ENCODE data around the gene TADA2B.

Gene TADA2B

DNA sequence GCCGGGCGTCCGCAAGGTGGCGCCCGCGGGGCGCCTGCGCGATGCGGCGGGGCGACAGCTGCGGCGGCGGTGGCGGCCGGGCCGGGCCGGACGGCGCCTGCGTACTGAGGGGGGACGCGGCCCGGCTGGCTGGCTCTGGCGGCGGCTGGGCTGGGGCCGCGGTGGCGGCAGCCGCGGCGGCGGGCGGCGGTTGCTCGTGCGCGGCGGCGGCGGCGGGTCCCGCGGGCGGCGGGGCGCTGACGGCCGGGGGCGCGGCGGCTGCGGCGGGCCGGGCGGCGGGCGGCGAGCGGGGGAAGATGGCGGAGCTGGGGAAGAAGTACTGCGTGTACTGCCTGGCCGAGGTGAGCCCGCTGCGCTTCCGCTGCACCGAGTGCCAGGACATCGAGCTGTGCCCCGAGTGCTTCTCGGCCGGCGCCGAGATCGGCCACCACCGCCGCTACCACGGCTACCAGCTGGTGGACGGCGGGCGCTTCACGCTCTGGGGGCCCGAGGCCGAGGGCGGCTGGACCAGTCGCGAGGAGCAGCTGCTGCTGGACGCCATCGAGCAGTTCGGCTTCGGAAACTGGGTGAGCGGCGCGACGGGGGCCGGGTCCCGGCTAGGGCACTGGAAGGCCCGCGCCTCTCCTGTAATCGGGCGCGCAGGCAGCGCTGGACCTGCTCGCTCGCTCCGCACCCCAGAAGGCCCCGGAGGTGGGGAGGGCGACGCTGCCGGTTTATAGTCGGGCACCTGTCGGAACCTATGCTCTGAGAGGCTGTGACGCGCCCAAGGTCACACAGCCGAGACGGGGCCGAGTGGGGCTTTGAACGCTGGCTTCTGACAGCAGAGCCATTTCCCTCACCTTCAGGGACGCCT lies at the start of gene TADA2B:
TADA2B (plus strand) TSS at position 89 of the 853 bp plus-strand sequence; CDS start at position 297, 208 bp downstream.
- H3K27ac ChIP-seq = peak within 1 kb of the TSS; percentile 84

GRCh38 chr4:6996481-6996880 lies 46.7 kb upstream of the TADA2B start:
- Histone ChIP-seq H3K36me3 (peaks cover 75% of the 10 kb centered on the region), H3K27ac (no peak overlapping the region), H3K27me3 (ENCODE audit: insufficient read depth, low read depth, severe bottlenecking) (no peaks in the 10 kb centered on the region), H3K9me3 (ENCODE audit: severe bottlenecking) (no peaks in the 10 kb centered on the region), H3K4me3 (ENCODE audit: low read depth, low read length) (no peak overlapping the region)
- DNase-seq = no peak
- TF ChIP-seq, protein P1, sequence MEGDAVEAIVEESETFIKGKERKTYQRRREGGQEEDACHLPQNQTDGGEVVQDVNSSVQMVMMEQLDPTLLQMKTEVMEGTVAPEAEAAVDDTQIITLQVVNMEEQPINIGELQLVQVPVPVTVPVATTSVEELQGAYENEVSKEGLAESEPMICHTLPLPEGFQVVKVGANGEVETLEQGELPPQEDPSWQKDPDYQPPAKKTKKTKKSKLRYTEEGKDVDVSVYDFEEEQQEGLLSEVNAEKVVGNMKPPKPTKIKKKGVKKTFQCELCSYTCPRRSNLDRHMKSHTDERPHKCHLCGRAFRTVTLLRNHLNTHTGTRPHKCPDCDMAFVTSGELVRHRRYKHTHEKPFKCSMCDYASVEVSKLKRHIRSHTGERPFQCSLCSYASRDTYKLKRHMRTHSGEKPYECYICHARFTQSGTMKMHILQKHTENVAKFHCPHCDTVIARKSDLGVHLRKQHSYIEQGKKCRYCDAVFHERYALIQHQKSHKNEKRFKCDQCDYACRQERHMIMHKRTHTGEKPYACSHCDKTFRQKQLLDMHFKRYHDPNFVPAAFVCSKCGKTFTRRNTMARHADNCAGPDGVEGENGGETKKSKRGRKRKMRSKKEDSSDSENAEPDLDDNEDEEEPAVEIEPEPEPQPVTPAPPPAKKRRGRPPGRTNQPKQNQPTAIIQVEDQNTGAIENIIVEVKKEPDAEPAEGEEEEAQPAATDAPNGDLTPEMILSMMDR (IDR thresholded peaks at IDR 0.05; ENCODE audit: low read depth, low read length) = no peak

More for the DNA sequence above, at the start of gene TADA2B:
- TF ChIP-seq, protein P1 (IDR thresholded peaks at IDR 0.05; ENCODE audit: low read depth, low read length) = peak; percentile 48
- H3K9me3 ChIP-seq (ENCODE audit: severe bottlenecking) = no peaks in the 10 kb centered on the region
- H3K4me3 ChIP-seq (ENCODE audit: low read depth, low read length) = peak within 1 kb of the TSS; percentile 84
- peaks cover 18% of the 10 kb centered on the region for H3K36me3 ChIP-seq
- DNase-seq = peak; percentile 47
- H3K27me3 ChIP-seq (ENCODE audit: insufficient read depth, low read depth, severe bottlenecking) = no peaks in the 10 kb centered on the region

GRCh38 chr4:6999172-7000086 lies 43.7 kb upstream of the TADA2B start:
- DNase-seq = no peak
- TF ChIP-seq, protein P1 (IDR thresholded peaks at IDR 0.05; ENCODE audit: low read depth, low read length) = no peak
- no peaks in the 10 kb centered on the region for H3K27me3 ChIP-seq (ENCODE audit: insufficient read depth, low read depth, severe bottlenecking)
- H3K27ac ChIP-seq = no peak overlapping the region
- no peaks in the 10 kb centered on the region for H3K9me3 ChIP-seq (ENCODE audit: severe bottlenecking)
- H3K36me3 ChIP-seq = peaks cover 87% of the 10 kb centered on the region
- H3K4me3 ChIP-seq (ENCODE audit: low read depth, low read length) = no peak overlapping the region

- Histone ChIP-seq H3K27ac (no peak overlapping the region), H3K27me3 (ENCODE audit: insufficient read depth, low read depth, severe bottlenecking) (no peaks in the 10 kb centered on the region), H3K9me3 (ENCODE audit: severe bottlenecking) (no peaks in the 10 kb centered on the region), H3K4me3 (ENCODE audit: low read depth, low read length) (no peak overlapping the region), H3K36me3 (peaks cover 89% of the 10 kb centered on the region)
- no peak for DNase-seq
- TF ChIP-seq, protein P1 (IDR thresholded peaks at IDR 0.05; ENCODE audit: low read depth, low read length) = no peak
Observed at GRCh38 chr4:7000421-7001176, 42.6 kb upstream of the TADA2B start.

DNA sequence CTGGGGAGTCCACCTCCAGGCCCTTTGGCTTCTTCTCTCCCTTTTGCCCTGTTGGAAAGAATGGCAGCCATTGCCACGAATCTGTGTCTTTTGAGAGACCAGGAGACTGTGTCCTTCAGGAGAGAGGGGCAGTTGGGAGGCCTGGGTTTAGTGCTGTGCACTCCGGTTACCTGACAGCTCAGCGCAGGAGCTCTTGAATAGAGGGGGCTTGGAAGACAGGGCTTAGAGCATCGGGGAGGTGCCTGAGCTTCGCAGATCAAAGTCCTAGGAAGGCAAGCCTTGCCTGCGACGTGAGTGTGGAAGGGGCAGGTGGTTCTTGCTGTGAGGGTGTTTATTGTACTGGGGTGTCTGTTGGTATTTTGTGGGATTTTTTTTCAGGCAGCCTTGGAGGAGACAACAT lies 41.9 kb upstream of the TADA2B start:
- Histone ChIP-seq H3K36me3 (peaks cover 91% of the 10 kb centered on the region), H3K27ac (no peak overlapping the region), H3K4me3 (ENCODE audit: low read depth, low read length) (no peak overlapping the region), H3K27me3 (ENCODE audit: insufficient read depth, low read depth, severe bottlenecking) (no peaks in the 10 kb centered on the region), H3K9me3 (ENCODE audit: severe bottlenecking) (no peaks in the 10 kb centered on the region)
- no peak for DNase-seq
- TF ChIP-seq, protein P1 (IDR thresholded peaks at IDR 0.05; ENCODE audit: low read depth, low read length) = no peak
